ENCODE results near the gene ENC1. TPM values are rescaled to one million over a fixed set of nuclear protein-coding genes. Genes with fewer than 3 reads are reported as not detected.

ENC1 gene
- total and polyA plus RNA-seq, 2 of the 4 experiments (the other 2 are of a cell fraction): 25.6 to 70.8 TPM

GRCh38 chr5:74587300-74587699, 53.2 kb downstream of the ENC1 start:
- H2AFZ ChIP-seq (replicated peaks; ENCODE audit: low read length, poor library complexity): no peak overlapping the region
- POLR2A ChIA-PET (ENCODE audit: unreplicated experiment): no interaction called here

More at GRCh38 chr5:74587300-74587699, 53.2 kb downstream of the ENC1 start:
- no peak overlapping the region for H3K23ac ChIP-seq (ENCODE audit: low read depth, low read length)
- H3K27me3 ChIP-seq (ENCODE audit: control insufficient read depth, insufficient read depth, low read length): 0 out of 2 replicates have a peak, but pooled peaks cover 1% of the 10 kb centered on the region
- H4K5ac ChIP-seq (ENCODE audit: low read depth, low read length): no peak overlapping the region
- no peak overlapping the region for H3K27ac ChIP-seq (ENCODE audit: insufficient read depth, low read length)
- H3K14ac ChIP-seq (replicated peaks; ENCODE audit: low read depth, low read length): no peak overlapping the region
- CTCF ChIA-PET: no interaction called here
- intact Hi-C loops (cut with micrococcal nuclease): no loop called here
- no peak overlapping the region for H4K91ac ChIP-seq (ENCODE audit: insufficient read depth, low read depth, low read length)
- no peak overlapping the region for H3K18ac ChIP-seq (ENCODE audit: low read depth, low read length)
- TF ChIP-seq NFE2L2 (IDR thresholded peaks at IDR 0.05; ENCODE audit: low read depth, low read length): no peak
- no peak for TF ChIP-seq RFX5 (IDR thresholded peaks at IDR 0.05; ENCODE audit: low read depth, low read length)
- TF ChIP-seq FOS (IDR thresholded peaks at IDR 0.05; ENCODE audit: low read depth, low read length): no peak
- no peak for TF ChIP-seq RAD21 (IDR thresholded peaks at IDR 0.05; ENCODE audit: low read length)
- no peak for TF ChIP-seq BHLHE40 (IDR thresholded peaks at IDR 0.05; ENCODE audit: low read depth, low read length)
- TF ChIP-seq MAFK (IDR thresholded peaks at IDR 0.05; ENCODE audit: low read depth, low read length): no peak
- TF ChIP-seq POLR2A (IDR thresholded peaks at IDR 0.05; ENCODE audit: low read depth, low read length): no peak
- no peak for TF ChIP-seq MAZ (IDR thresholded peaks at IDR 0.05; ENCODE audit: borderline replicate concordance, low read depth, low read length)
- no peak for TF ChIP-seq RCOR1 (IDR thresholded peaks at IDR 0.05; ENCODE audit: insufficient replicate concordance, low read length)
- TF ChIP-seq ELK1 (IDR thresholded peaks at IDR 0.05; ENCODE audit: borderline replicate concordance, low read depth, low read length): no peak
- H3K4me1 ChIP-seq (ENCODE audit: control insufficient read depth, insufficient read depth, low read length): no peaks in the 10 kb centered on the region
- no peak overlapping the region for H2AK5ac ChIP-seq (ENCODE audit: low read depth, low read length)
- no peak overlapping the region for H4K8ac ChIP-seq (ENCODE audit: low read depth in 2 of 2, low read length in 2 of 2)
- no peaks in the 10 kb centered on the region for H3K9me1 ChIP-seq (ENCODE audit: insufficient read depth, low read length)
- H2AK9ac ChIP-seq (replicated peaks; ENCODE audit: low read depth, low read length, poor library complexity): peak overlapping the region; percentile 15
- H3K36me3 ChIP-seq (ENCODE audit: control insufficient read depth, insufficient read depth, low read length): no peaks in the 10 kb centered on the region
- in situ Hi-C loops (cut with MboI; ENCODE audit: low sequenced_read_pairs): no loop called here
- no TSS peak for BruUV-seq (replicated peaks)
- H3K4ac ChIP-seq (ENCODE audit: low read depth, low read length): no peak overlapping the region
- H2BK15ac ChIP-seq (ENCODE audit: low read depth, low read length): no peak overlapping the region
- no peak overlapping the region for H2BK5ac ChIP-seq (ENCODE audit: low read depth, low read length, poor library complexity, severe bottlenecking)
- H3K9ac ChIP-seq (ENCODE audit: low read depth, low read length): no peak overlapping the region
- dilution Hi-C loops (cut with HindIII; ENCODE audit: low sequenced_read_pairs, unreplicated experiment): no loop called here
- no peak overlapping the region for H3K56ac ChIP-seq (ENCODE audit: extremely low read depth, insufficient read depth, low read length)
- no peak overlapping the region for H2BK20ac ChIP-seq (ENCODE audit: low read depth, low read length)
- H3K4me3 ChIP-seq (ENCODE audit: insufficient read depth, low read depth, low read length): no peak overlapping the region
- no peak overlapping the region for H2BK120ac ChIP-seq (ENCODE audit: low read depth, low read length)
- H4K20me1 ChIP-seq (ENCODE audit: insufficient read depth, low read length): no peaks in the 10 kb centered on the region
- no peak for DNase-seq
- ATAC-seq (ENCODE audit: low read depth): no peak
- no peak overlapping the region for H3K4me2 ChIP-seq (ENCODE audit: low read depth, low read length)
- H3K79me1 ChIP-seq (ENCODE audit: low read depth in 1 of 2, low read length in 2 of 2): no peaks in the 10 kb centered on the region
- no CpG with 5 or more reads among the region's 4 CpGs for WGBS, 2 experiments (ENCODE audit: extremely low coverage in 2 of 2, insufficient read length in 1 of 2)
- H3K9me3 ChIP-seq (ENCODE audit: control insufficient read depth, insufficient read depth, low read length): no peaks in the 10 kb centered on the region

Measured in IMR-90 (cell line).